Measurements from ENCODE around the gene NPAS3.

DNA sequence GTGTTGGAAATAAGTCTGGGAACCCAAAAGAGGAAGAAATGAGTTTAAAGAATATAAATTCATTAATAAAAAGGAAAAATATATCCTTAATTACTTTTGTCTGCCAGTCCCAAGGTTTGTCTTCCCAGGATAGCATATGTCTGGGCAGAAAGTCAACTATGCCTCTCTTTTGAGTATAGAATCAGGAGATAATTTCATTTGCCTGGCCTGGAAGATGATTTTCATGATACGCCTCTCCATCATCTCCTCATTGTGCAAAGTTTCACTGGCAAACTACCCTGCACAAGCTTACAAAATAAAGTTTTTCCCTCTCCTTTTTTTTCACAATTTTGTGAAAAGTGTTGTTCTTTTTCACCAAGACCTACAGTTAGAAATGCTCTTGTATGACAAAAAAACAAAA is 671.4 kb downstream of the NPAS3 start:
- TF ChIP-seq, protein P1, sequence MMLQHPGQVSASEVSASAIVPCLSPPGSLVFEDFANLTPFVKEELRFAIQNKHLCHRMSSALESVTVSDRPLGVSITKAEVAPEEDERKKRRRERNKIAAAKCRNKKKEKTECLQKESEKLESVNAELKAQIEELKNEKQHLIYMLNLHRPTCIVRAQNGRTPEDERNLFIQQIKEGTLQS (CRISPR knock-in tag; IDR thresholded peaks at IDR 0.05), result no peak
- TF ChIP-seq TAF1 (CRISPR knock-in tag; IDR thresholded peaks at IDR 0.05) (no peak), RFX3 (CRISPR knock-in tag; IDR thresholded peaks at IDR 0.05) (no peak), LBX2 (CRISPR knock-in tag; IDR thresholded peaks at IDR 0.05; ENCODE audit: borderline replicate concordance) (no peak)

Data from HepG2 (cell line).